GM23248 (cell line): ENCODE data around the gene DNAJA4. TPM values are rescaled to one million over a fixed set of nuclear protein-coding genes. Genes with fewer than 3 reads are reported as not detected.

Source experiments
- DNase-seq: peaks from one replicate; pipeline ENCODE4 v3.0.0-alpha.2; 2015
- H2AFZ ChIP-seq: fragments of 200-600 bp; sonication (generic); 2 replicates; pipeline ENCODE4 v1.6.1; 2016; ENCODE audit warnings: antibody characterized with exemption
- H3F3A ChIP-seq: fragments of 200-600 bp; sonication (generic); 2 replicates; pipeline ENCODE4 v1.6.1; 2016; ENCODE audit warnings: mild to moderate bottlenecking, antibody characterized with exemption, mixed run types; ENCODE audit not compliant: insufficient read depth
- H3K27ac ChIP-seq: fragments of 200-600 bp; sonication (generic); 2 replicates; pipeline ENCODE4 v1.5.1; 2016; ENCODE audit warnings: mild to moderate bottlenecking
- H3K27me3 ChIP-seq: fragments of 200-600 bp; sonication (generic); replicated peaks from 2 replicates; pipeline ENCODE4 v1.6.1; 2016; ENCODE audit warnings: mild to moderate bottlenecking; ENCODE audit not compliant: insufficient read depth
- H3K36me3 ChIP-seq: fragments of 200-600 bp; sonication (generic); 2 replicates; pipeline ENCODE4 v1.6.1; 2016; ENCODE audit warnings: low read depth, mild to moderate bottlenecking
- H3K4me1 ChIP-seq: fragments of 200-600 bp; sonication (generic); 2 replicates; pipeline ENCODE4 v1.6.1; 2016; ENCODE audit warnings: mild to moderate bottlenecking; ENCODE audit not compliant: insufficient read depth
- H3K4me2 ChIP-seq: fragments of 200-600 bp; sonication (generic); one replicate; pipeline ENCODE4 v1.6.1; 2016; ENCODE audit warnings: mild to moderate bottlenecking; ENCODE audit not compliant: unreplicated experiment
- H3K4me3 ChIP-seq: fragments of 200-600 bp; sonication (generic); 2 replicates; pipeline ENCODE4 v1.5.1; 2016; ENCODE audit warnings: mild to moderate bottlenecking
- H3K79me2 ChIP-seq: fragments of 200-600 bp; sonication (generic); 2 replicates; pipeline ENCODE4 v1.6.1; 2016; ENCODE audit warnings: mild to moderate bottlenecking; ENCODE audit not compliant: insufficient read depth
- H3K9ac ChIP-seq: fragments of 200-600 bp; sonication (generic); 2 replicates; pipeline ENCODE4 v1.6.1; 2016; ENCODE audit warnings: mild to moderate bottlenecking
- H3K9me2 ChIP-seq: fragments of 200-600 bp; sonication (generic); 2 replicates; pipeline ENCODE4 v1.6.1; 2016; ENCODE audit warnings: mixed run types, mild to moderate bottlenecking, moderate library complexity; ENCODE audit not compliant: insufficient read depth
- H3K9me3 ChIP-seq: fragments of 200-600 bp; sonication (generic); one replicate; pipeline ENCODE4 v1.6.1; 2017; ENCODE audit warnings: low read depth
- H4K20me1 ChIP-seq: fragments of 200-600 bp; sonication (generic); 2 replicates; pipeline ENCODE4 v1.6.0; 2016; ENCODE audit not compliant: insufficient read depth
- EZH2 ChIP-seq: fragments of 200-600 bp; sonication (generic); IDR thresholded peaks from 2 replicates; pipeline ENCODE4 v1.6.1; 2018; ENCODE audit warnings: antibody characterized with exemption, mild to moderate bottlenecking; ENCODE audit not compliant: insufficient read depth, poor library complexity, severe bottlenecking
- EZH2phosphoT487 ChIP-seq: fragments of 200-600 bp; sonication (generic); IDR thresholded peaks from 2 replicates; pipeline ENCODE4 v1.6.1; 2018; ENCODE audit warnings: antibody characterized with exemption, moderate library complexity, mild to moderate bottlenecking, low read depth; ENCODE audit not compliant: insufficient read depth
- WGBS, 2 experiments: methylation state at CpG; one replicate each; pipeline ENCODE4 v1.1.6; 2015 to 2017; ENCODE audit warnings: low lambda C conversion rate in 2 of 2, low coverage in 1 of 2; ENCODE audit errors: missing lambda C conversion rate in 2 of 2; 5-methylcytosine and 5-hydroxymethylcytosine counted together
- in situ Hi-C: fragments of 300-500 bp; cut with MboI; formaldehyde crosslinking; loops from 2 replicates; pipeline ENCODE4 v1.15.0; 2020
- polyA plus RNA-seq: library from polyadenylated mRNA; unstranded; fragments of >200 nt; fragmentation: Nextera tagmentation; extraction: Ambion mirVana; gene quantifications from 2 replicates; pipeline ENCODE4 v1.2.1, GENCODE V29; 2016
- total RNA-seq: library from RNA; depleted of rRNA; stranded (reverse); fragments of >200 nt; shearing (Covaris generic); gene quantifications from 2 replicates; pipeline ENCODE4 v1.2.3, GENCODE V29; 2014

DNAJA4 gene
- total and polyA plus RNA-seq, 2 experiments from 2014 or later = 0.43 to 1.4 TPM

DNA sequence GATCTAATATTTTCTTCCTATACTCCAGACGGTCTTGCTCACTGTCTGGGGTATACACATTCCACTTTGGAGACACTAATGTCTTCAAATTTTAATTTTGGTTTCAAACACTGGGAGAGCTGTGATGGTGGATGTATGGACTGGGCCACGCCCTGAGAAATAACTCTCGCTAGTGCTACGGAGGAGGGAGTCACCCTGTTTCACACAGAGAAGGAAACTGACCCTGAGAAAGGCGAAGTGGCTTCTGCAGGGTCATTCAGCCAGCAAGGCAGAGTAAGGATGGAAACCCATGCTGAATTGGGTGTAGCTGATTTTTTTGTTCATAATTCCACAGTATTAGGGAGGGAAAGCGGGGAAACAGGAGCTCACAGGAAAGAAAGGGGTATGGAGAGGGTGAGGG lies 43.6 kb downstream of the DNAJA4 start:
- Histone ChIP-seq H3K9me3 (no peaks in the 10 kb centered on the region), H3K9ac (no peak overlapping the region), H3K27me3 (peaks cover 7% of the 10 kb centered on the region; the same call in 1 of the 2 replicates), H3K9me2 (no peaks in the 10 kb centered on the region), H3K4me1 (peaks cover 30% of the 10 kb centered on the region), H3K36me3 (no peaks in the 10 kb centered on the region), H3K79me2 (no peaks in the 10 kb centered on the region), H4K20me1 (no peaks in the 10 kb centered on the region), H3F3A (peaks cover 17% of the 10 kb centered on the region), H3K4me2 (no peak overlapping the region), H3K4me3 (no peak overlapping the region), H3K27ac (no peak overlapping the region), H2AFZ (no peak overlapping the region)
- 27 to 29% methylated on average over 6 of the region's 6 CpGs for WGBS, 2 experiments
- in situ Hi-C loops = no loop called here
- DNase-seq = no peak
- TF ChIP-seq EZH2 = no peak

DNA sequence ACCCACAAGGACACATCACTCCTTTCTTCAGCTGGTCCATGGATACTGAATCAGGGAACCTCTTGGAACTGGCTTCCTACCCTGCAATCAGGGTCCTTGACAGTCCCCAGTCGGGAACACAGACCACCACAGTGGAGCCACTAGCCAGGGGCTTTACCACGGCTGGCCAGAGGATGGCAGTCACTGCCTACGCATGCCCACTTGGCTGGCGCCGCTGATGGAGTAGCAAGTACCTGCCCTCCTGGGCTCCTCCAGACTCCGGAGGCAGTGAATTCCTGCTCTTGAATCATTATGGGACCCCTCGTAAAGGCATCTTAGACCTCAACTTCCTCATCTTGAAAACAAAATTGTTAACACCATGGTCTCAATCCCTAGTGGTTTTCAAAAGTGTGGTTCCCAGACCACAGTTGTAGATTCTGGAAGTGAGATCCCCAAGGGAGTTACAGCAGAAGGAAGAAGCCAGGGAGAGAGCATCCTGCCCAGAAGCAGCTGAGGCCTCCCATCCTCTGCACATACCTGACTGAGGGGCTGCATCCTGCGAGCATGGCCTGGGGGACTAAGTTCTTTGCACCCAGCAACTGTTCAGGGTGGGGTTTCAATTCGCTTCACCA lies 44.2 kb downstream of the DNAJA4 start:
- no peaks in the 10 kb centered on the region for H3K36me3 ChIP-seq
- no peaks in the 10 kb centered on the region for H4K20me1 ChIP-seq
- H3F3A ChIP-seq = peaks cover 15% of the 10 kb centered on the region
- no peaks in the 10 kb centered on the region for H3K9me2 ChIP-seq
- H2AFZ ChIP-seq = no peak overlapping the region
- H3K79me2 ChIP-seq = no peaks in the 10 kb centered on the region
- peak; percentile 82 for DNase-seq
- H3K9ac ChIP-seq = no peak overlapping the region
- no peak overlapping the region for H3K27ac ChIP-seq
- no peaks in the 10 kb centered on the region for H3K9me3 ChIP-seq
- TF ChIP-seq EZH2phosphoT487 (no peak), EZH2 (no peak)
- H3K27me3 ChIP-seq = peaks cover 7% of the 10 kb centered on the region; the same call in 1 of the 2 replicates
- H3K4me2 ChIP-seq = no peak overlapping the region
- in situ Hi-C loops = no loop called here
- 22 to 27% methylated on average over 7 to 9 of the region's 9 CpGs for WGBS, 2 experiments
- peaks cover 24% of the 10 kb centered on the region for H3K4me1 ChIP-seq
- H3K4me3 ChIP-seq = no peak overlapping the region

DNA sequence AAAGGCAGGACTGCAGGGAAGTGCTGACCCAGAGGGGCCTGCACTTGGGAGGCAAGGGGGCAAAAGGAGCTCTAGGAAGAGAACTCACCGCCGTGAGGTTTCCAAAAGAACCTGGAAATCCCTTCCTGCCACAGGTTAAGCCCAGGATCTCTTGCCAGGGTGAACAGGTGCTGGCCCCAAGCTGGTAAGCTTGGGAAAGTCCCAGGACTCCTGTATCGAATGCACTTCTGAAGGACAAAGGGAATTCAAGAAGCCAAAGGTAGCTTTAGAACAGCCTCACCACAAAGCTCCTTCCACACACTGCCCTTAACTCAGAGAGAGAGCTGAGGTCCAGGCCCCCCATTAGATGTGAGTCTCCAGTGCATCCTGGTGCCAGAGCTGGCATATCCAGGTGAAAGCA lies 46.9 kb downstream of the DNAJA4 start:
- TF ChIP-seq EZH2 = no peak
- no peak for TF ChIP-seq EZH2phosphoT487
- Histone ChIP-seq H3K27ac (no peak overlapping the region), H3K4me1 (peaks cover 6% of the 10 kb centered on the region), H3K4me3 (no peak overlapping the region), H3K36me3 (no peaks in the 10 kb centered on the region), H3K27me3 (peaks cover 18% of the 10 kb centered on the region; the same call in 1 of the 2 replicates), H4K20me1 (no peaks in the 10 kb centered on the region), H3K9me2 (no peaks in the 10 kb centered on the region), H3K9me3 (no peaks in the 10 kb centered on the region), H3K9ac (no peak overlapping the region), H3K79me2 (no peaks in the 10 kb centered on the region), H2AFZ (no peak overlapping the region), H3F3A (peaks cover 2% of the 10 kb centered on the region; the same call in 1 of the 2 replicates), H3K4me2 (no peak overlapping the region)
- WGBS, 2 experiments = 74 to 84% methylated on average over 3 of the region's 3 CpGs
- in situ Hi-C loops = loop anchor here (5.0 kb wide), 1 partner anchor 116 kb away; no protein-coding TSS in a partner anchor
- DNase-seq = no peak

DNA sequence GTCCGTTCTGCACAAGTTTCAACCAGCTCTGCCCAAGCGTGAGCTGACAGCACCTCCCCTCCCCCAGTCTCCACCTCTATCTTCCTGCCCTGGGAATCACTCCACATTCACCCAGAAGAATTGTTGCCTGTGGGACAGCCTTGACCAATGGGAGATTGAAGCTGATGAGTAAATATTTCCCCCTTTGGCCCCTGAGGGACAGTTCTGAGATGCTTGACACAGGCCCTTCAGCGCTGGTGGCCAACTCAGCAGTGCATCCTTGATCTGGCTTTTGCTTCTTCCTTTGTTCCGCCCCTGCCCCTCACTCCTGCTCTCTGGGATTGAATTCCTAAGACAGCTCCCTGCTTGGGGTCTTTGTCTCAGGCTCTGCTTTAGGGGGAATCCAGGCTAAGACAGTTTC lies 48.2 kb downstream of the DNAJA4 start:
- H3K27ac ChIP-seq = no peak overlapping the region
- WGBS, 2 experiments = 85 to 89% methylated on average over 4 of the region's 4 CpGs
- H3K27me3 ChIP-seq = peaks cover 18% of the 10 kb centered on the region; the same call in 1 of the 2 replicates
- no peaks in the 10 kb centered on the region for H3K9me2 ChIP-seq
- no peak overlapping the region for H3K4me2 ChIP-seq
- no peak overlapping the region for H3K4me3 ChIP-seq
- H3K79me2 ChIP-seq = no peaks in the 10 kb centered on the region
- DNase-seq = no peak
- no peaks in the 10 kb centered on the region for H3K4me1 ChIP-seq
- TF ChIP-seq EZH2phosphoT487 (no peak), EZH2 (no peak)
- H3K9ac ChIP-seq = no peak overlapping the region
- no peaks in the 10 kb centered on the region for H3K36me3 ChIP-seq
- no peak overlapping the region for H2AFZ ChIP-seq
- H4K20me1 ChIP-seq = no peaks in the 10 kb centered on the region
- no peaks in the 10 kb centered on the region for H3K9me3 ChIP-seq
- in situ Hi-C loops = loop anchor here (5.0 kb wide), 1 partner anchor 115 kb away; no protein-coding TSS in a partner anchor
- no peaks in the 10 kb centered on the region for H3F3A ChIP-seq
